Activated naive CD4-positive, alpha-beta T cell treated with anti-CD3 and anti-CD28 coated beads, Interleukin-2, amount 10 ng/mL, durations not matched to agents 7 days and 5 days (primary cell): ENCODE data around the gene EXOC2.
A peak's percentile ranks its signal among the peaks of the same experiment; 100 is the strongest.

Source experiments
- CTCF ChIA-PET: fragments of 350-600 bp; sonication (Branson Sonifier 250); formaldehyde crosslinking; loops from one replicate; lab custom pipeline; 2021; ENCODE audit warnings: antibody characterized with exemption; lab: Charles Lee
- DNase-seq: peaks from one replicate; pipeline ENCODE4 v3.0.0-alpha.2; 2020
- H3K27ac Mint-ChIP-seq: one replicate; pipeline ENCODE4 v1.8.0; 2021; ENCODE audit warnings: mild to moderate bottlenecking, moderate library complexity, mixed read lengths
- H3K27me3 Mint-ChIP-seq: one replicate; pipeline ENCODE4 v1.8.0; 2021; ENCODE audit warnings: mild to moderate bottlenecking, mixed read lengths
- H3K36me3 Mint-ChIP-seq: one replicate; pipeline ENCODE4 v1.8.0; 2021; ENCODE audit warnings: mixed read lengths
- H3K4me1 Mint-ChIP-seq: one replicate; pipeline ENCODE4 v1.8.0; 2021; ENCODE audit warnings: mixed read lengths
- H3K4me3 Mint-ChIP-seq: one replicate; pipeline ENCODE4 v1.8.0; 2021; ENCODE audit warnings: mild to moderate bottlenecking, moderate library complexity, mixed read lengths
- H3K9me3 Mint-ChIP-seq: one replicate; pipeline ENCODE4 v1.8.0; 2021; ENCODE audit warnings: mixed read lengths

The EXOC2 gene

GRCh38 chr6:470901-471448 is 222.0 kb downstream of the EXOC2 start:
- no peaks in the 10 kb centered on the region for H3K9me3 Mint-ChIP-seq
- no peak overlapping the region for H3K4me3 Mint-ChIP-seq
- DNase-seq: no peak
- H3K4me1 Mint-ChIP-seq: peaks cover 53% of the 10 kb centered on the region
- CTCF ChIA-PET: no interaction called here
- peaks cover 17% of the 10 kb centered on the region for H3K27me3 Mint-ChIP-seq
- H3K36me3 Mint-ChIP-seq: peaks cover 2% of the 10 kb centered on the region
- H3K27ac Mint-ChIP-seq: no peak overlapping the region

GRCh38 chr6:470051-470900 is 222.7 kb downstream of the EXOC2 start:
- Mint-ChIP-seq H3K27me3 (peaks cover 24% of the 10 kb centered on the region), H3K9me3 (no peaks in the 10 kb centered on the region), H3K36me3 (peaks cover 2% of the 10 kb centered on the region), H3K4me3 (no peak overlapping the region), H3K27ac (no peak overlapping the region), H3K4me1 (peaks cover 49% of the 10 kb centered on the region)
- DNase-seq: no peak
- CTCF ChIA-PET: no interaction called here

GRCh38 chr6:467671-468082 is 225.3 kb downstream of the EXOC2 start:
- peaks cover 30% of the 10 kb centered on the region for H3K4me1 Mint-ChIP-seq
- H3K4me3 Mint-ChIP-seq: no peak overlapping the region
- H3K36me3 Mint-ChIP-seq: peaks cover under 1% of the 10 kb centered on the region
- no peaks in the 10 kb centered on the region for H3K9me3 Mint-ChIP-seq
- H3K27ac Mint-ChIP-seq: no peak overlapping the region
- no peak for DNase-seq
- CTCF ChIA-PET: no interaction called here
- peaks cover 37% of the 10 kb centered on the region for H3K27me3 Mint-ChIP-seq

- Mint-ChIP-seq H3K27ac (no peak overlapping the region), H3K4me3 (no peak overlapping the region), H3K4me1 (peaks cover 26% of the 10 kb centered on the region), H3K27me3 (peaks cover 37% of the 10 kb centered on the region), H3K36me3 (no peaks in the 10 kb centered on the region), H3K9me3 (no peaks in the 10 kb centered on the region)
- CTCF ChIA-PET: no interaction called here
- no peak for DNase-seq
Measured at GRCh38 chr6:467111-467510, 225.8 kb downstream of the EXOC2 start.

GRCh38 chr6:466564-466963 is 226.4 kb downstream of the EXOC2 start:
- peaks cover 24% of the 10 kb centered on the region for H3K4me1 Mint-ChIP-seq
- CTCF ChIA-PET: no interaction called here
- no peak overlapping the region for H3K27ac Mint-ChIP-seq
- no peaks in the 10 kb centered on the region for H3K9me3 Mint-ChIP-seq
- no peak for DNase-seq
- peaks cover 37% of the 10 kb centered on the region for H3K27me3 Mint-ChIP-seq
- H3K36me3 Mint-ChIP-seq: no peaks in the 10 kb centered on the region
- H3K4me3 Mint-ChIP-seq: no peak overlapping the region

- Mint-ChIP-seq H3K27ac (peak overlapping the region; percentile 19), H3K36me3 (no peaks in the 10 kb centered on the region), H3K4me3 (no peak overlapping the region), H3K9me3 (no peaks in the 10 kb centered on the region), H3K4me1 (peaks cover 27% of the 10 kb centered on the region), H3K27me3 (peaks cover 37% of the 10 kb centered on the region)
- CTCF ChIA-PET: no interaction called here
- no peak for DNase-seq
Measured at GRCh38 chr6:465531-466348, 227.2 kb downstream of the EXOC2 start.

- H3K9me3 Mint-ChIP-seq: peaks cover 18% of the 10 kb centered on the region
- H3K4me3 Mint-ChIP-seq: no peak overlapping the region
- H3K4me1 Mint-ChIP-seq: peaks cover 20% of the 10 kb centered on the region
- CTCF ChIA-PET: no interaction called here
- no peak for DNase-seq
- peaks cover 5% of the 10 kb centered on the region for H3K36me3 Mint-ChIP-seq
- no peak overlapping the region for H3K27ac Mint-ChIP-seq
- peaks cover 12% of the 10 kb centered on the region for H3K27me3 Mint-ChIP-seq
Measured at GRCh38 chr6:456887-457286, 236.1 kb downstream of the EXOC2 start.

GRCh38 chr6:456358-456867 is 236.5 kb downstream of the EXOC2 start:
- peaks cover 18% of the 10 kb centered on the region for H3K4me1 Mint-ChIP-seq
- no peak overlapping the region for H3K4me3 Mint-ChIP-seq
- CTCF ChIA-PET: no interaction called here

GRCh38 chr6:455835-456234 is 237.1 kb downstream of the EXOC2 start:
- H3K4me1 Mint-ChIP-seq: peaks cover 15% of the 10 kb centered on the region

More at GRCh38 chr6:456358-456867, 236.5 kb downstream of the EXOC2 start:
- Mint-ChIP-seq H3K36me3 (peaks cover 5% of the 10 kb centered on the region), H3K27ac (no peak overlapping the region), H3K9me3 (peaks cover 18% of the 10 kb centered on the region), H3K27me3 (peaks cover 12% of the 10 kb centered on the region)
- DNase-seq: no peak

GRCh38 chr6:455006-455585 is 237.8 kb downstream of the EXOC2 start:
- H3K27me3 Mint-ChIP-seq: peaks cover 12% of the 10 kb centered on the region
- CTCF ChIA-PET: no interaction called here
- DNase-seq: peak; percentile 41
- no peak overlapping the region for H3K4me3 Mint-ChIP-seq
- H3K27ac Mint-ChIP-seq: peak overlapping the region; percentile 28
- peaks cover 15% of the 10 kb centered on the region for H3K4me1 Mint-ChIP-seq
- H3K36me3 Mint-ChIP-seq: peaks cover 5% of the 10 kb centered on the region
- peaks cover 21% of the 10 kb centered on the region for H3K9me3 Mint-ChIP-seq

More at GRCh38 chr6:455835-456234, 237.1 kb downstream of the EXOC2 start:
- CTCF ChIA-PET: no interaction called here
- Mint-ChIP-seq H3K4me3 (no peak overlapping the region), H3K27ac (no peak overlapping the region), H3K36me3 (peaks cover 5% of the 10 kb centered on the region), H3K9me3 (peaks cover 18% of the 10 kb centered on the region), H3K27me3 (peaks cover 12% of the 10 kb centered on the region)
- no peak for DNase-seq

- DNase-seq: no peak
- Mint-ChIP-seq H3K27ac (peak overlapping the region; percentile 28), H3K9me3 (peaks cover 21% of the 10 kb centered on the region), H3K4me3 (no peak overlapping the region), H3K36me3 (peaks cover 5% of the 10 kb centered on the region), H3K27me3 (peaks cover 12% of the 10 kb centered on the region), H3K4me1 (peaks cover 14% of the 10 kb centered on the region)
- CTCF ChIA-PET: no interaction called here
Measured at GRCh38 chr6:454148-454991, 238.6 kb downstream of the EXOC2 start.

GRCh38 chr6:453152-453551 is 239.8 kb downstream of the EXOC2 start:
- H3K4me3 Mint-ChIP-seq: no peak overlapping the region
- CTCF ChIA-PET: interaction anchor here (1.8 kb wide), 1 partner anchor 18 kb away, joined by 5 read pairs; no protein-coding TSS in a partner anchor
- peaks cover 22% of the 10 kb centered on the region for H3K4me1 Mint-ChIP-seq
- peaks cover 5% of the 10 kb centered on the region for H3K36me3 Mint-ChIP-seq
- H3K27me3 Mint-ChIP-seq: peaks cover 12% of the 10 kb centered on the region
- no peak for DNase-seq
- H3K9me3 Mint-ChIP-seq: peaks cover 14% of the 10 kb centered on the region
- H3K27ac Mint-ChIP-seq: no peak overlapping the region
